HepG2 (cell line): ENCODE results near the gene FNDC3A.

ENCODE experiments used
- ARHGAP35 ChIP-seq: sonication (generic); formaldehyde crosslinking; IDR thresholded peaks from 2 replicates; pipeline ENCODE4 v1.9.0; 2022; ENCODE audit warnings: mild to moderate bottlenecking, inconsistent platforms, moderate library complexity, missing genetic modification reagents, borderline replicate concordance
- ARNT ChIP-seq: fragments of 450-650 bp; IDR thresholded peaks from 2 replicates; pipeline ENCODE4 v1.6.1; 2017
- CEBPG ChIP-seq: IDR thresholded peaks from 2 replicates; pipeline ENCODE4 v1.6.1; 2016
- GATAD1 ChIP-seq: IDR thresholded peaks from 2 replicates; pipeline ENCODE4 v1.6.1; 2016; ENCODE audit warnings: missing genetic modification reagents, missing compliant biosample characterization
- POLR2A ChIP-seq, 2 experiments: IDR thresholded peaks; 2 replicates each; pipeline ENCODE4 v1.6.1; 2011; ENCODE audit warnings: low read depth in 2 of 2, low read length in 2 of 2, mild to moderate bottlenecking in 1 of 2, moderate library complexity in 1 of 2; ENCODE audit not compliant: insufficient read depth in 1 of 2
- POLR2AphosphoS5 ChIP-seq: IDR thresholded peaks from 2 replicates; pipeline ENCODE4 v1.6.1; 2012; ENCODE audit warnings: low read depth, low read length
- RFX5 ChIP-seq: IDR thresholded peaks from 2 replicates; pipeline ENCODE4 v1.6.1; 2011; ENCODE audit warnings: low read depth, low read length, improper control_type of control experiment
- ZBTB3 ChIP-seq: sonication (generic); formaldehyde crosslinking; IDR thresholded peaks from 2 replicates; pipeline ENCODE4 v1.4.0; 2020; ENCODE audit warnings: low read depth, mild to moderate bottlenecking, moderate library complexity, missing genetic modification reagents, borderline replicate concordance
- TF ChIP-seq, protein P1 (sequence below): sonication (generic); formaldehyde crosslinking; IDR thresholded peaks from 2 replicates; pipeline ENCODE4 v1.4.0; 2020; ENCODE audit warnings: low read depth, mild to moderate bottlenecking, missing genetic modification reagents
- TF ChIP-seq, protein P2 (sequence below): sonication (generic); formaldehyde crosslinking; IDR thresholded peaks from 2 replicates; pipeline ENCODE4 v1.4.0; 2020; ENCODE audit warnings: missing genetic modification reagents, mild to moderate bottlenecking, borderline replicate concordance
- TF ChIP-seq, protein P3 (sequence below): sonication (generic); formaldehyde crosslinking; IDR thresholded peaks from 2 replicates; pipeline ENCODE4 v1.5.0; 2020; ENCODE audit warnings: mild to moderate bottlenecking, missing genetic modification reagents, moderate library complexity

DNA sequence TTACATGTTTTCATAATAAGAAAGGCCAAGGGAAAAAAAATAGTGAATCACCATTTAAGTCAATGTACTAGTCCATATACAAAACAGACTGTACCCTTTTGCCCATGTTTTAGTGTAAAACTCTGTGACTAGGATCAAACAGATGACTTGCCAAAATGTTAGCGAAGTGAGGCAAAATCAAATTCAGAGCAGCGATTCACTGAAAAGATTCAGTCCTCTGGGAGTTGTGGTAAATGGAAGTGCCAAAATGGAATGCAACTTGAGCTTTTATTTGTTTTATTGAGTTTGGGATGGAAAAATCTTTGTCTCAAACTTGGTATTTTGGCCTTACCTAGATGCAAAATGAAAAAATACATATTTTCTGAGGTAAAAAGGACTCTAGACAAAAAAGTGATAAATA, 281.1 kb downstream of the FNDC3A start:
- no peak for TF ChIP-seq CEBPG (CRISPR knock-in tag)
- TF ChIP-seq, protein P1, sequence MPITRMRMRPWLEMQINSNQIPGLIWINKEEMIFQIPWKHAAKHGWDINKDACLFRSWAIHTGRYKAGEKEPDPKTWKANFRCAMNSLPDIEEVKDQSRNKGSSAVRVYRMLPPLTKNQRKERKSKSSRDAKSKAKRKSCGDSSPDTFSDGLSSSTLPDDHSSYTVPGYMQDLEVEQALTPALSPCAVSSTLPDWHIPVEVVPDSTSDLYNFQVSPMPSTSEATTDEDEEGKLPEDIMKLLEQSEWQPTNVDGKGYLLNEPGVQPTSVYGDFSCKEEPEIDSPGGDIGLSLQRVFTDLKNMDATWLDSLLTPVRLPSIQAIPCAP: no peak
- TF ChIP-seq ZBTB3 (CRISPR knock-in tag): no peak
- TF ChIP-seq ARHGAP35: no peak
- TF ChIP-seq, protein P2, sequence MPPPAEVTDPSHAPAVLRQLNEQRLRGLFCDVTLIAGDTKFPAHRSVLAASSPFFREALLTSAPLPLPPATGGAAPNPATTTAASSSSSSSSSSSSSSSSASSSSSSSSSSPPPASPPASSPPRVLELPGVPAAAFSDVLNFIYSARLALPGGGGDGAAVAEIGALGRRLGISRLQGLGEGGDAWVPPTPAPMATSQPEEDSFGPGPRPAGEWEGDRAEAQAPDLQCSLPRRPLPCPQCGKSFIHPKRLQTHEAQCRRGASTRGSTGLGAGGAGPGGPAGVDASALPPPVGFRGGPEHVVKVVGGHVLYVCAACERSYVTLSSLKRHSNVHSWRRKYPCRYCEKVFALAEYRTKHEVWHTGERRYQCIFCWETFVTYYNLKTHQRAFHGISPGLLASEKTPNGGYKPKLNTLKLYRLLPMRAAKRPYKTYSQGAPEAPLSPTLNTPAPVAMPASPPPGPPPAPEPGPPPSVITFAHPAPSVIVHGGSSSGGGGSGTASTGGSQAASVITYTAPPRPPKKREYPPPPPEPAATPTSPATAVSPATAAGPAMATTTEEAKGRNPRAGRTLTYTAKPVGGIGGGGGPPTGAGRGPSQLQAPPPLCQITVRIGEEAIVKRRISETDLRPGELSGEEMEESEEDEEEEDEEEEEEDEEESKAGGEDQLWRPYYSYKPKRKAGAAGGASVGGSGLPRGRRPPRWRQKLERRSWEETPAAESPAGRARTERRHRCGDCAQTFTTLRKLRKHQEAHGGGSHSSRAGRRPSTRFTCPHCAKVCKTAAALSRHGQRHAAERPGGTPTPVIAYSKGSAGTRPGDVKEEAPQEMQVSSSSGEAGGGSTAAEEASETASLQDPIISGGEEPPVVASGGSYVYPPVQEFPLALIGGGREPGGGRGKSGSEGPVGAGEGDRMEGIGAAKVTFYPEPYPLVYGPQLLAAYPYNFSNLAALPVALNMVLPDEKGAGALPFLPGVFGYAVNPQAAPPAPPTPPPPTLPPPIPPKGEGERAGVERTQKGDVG (CRISPR knock-in tag): no peak
- no peak for TF ChIP-seq POLR2AphosphoS5
- no peak for TF ChIP-seq RFX5
- no peak for TF ChIP-seq ARNT
- no peak for TF ChIP-seq GATAD1 (CRISPR knock-in tag)
- TF ChIP-seq, protein P3, sequence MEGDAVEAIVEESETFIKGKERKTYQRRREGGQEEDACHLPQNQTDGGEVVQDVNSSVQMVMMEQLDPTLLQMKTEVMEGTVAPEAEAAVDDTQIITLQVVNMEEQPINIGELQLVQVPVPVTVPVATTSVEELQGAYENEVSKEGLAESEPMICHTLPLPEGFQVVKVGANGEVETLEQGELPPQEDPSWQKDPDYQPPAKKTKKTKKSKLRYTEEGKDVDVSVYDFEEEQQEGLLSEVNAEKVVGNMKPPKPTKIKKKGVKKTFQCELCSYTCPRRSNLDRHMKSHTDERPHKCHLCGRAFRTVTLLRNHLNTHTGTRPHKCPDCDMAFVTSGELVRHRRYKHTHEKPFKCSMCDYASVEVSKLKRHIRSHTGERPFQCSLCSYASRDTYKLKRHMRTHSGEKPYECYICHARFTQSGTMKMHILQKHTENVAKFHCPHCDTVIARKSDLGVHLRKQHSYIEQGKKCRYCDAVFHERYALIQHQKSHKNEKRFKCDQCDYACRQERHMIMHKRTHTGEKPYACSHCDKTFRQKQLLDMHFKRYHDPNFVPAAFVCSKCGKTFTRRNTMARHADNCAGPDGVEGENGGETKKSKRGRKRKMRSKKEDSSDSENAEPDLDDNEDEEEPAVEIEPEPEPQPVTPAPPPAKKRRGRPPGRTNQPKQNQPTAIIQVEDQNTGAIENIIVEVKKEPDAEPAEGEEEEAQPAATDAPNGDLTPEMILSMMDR: no peak
- TF ChIP-seq POLR2A (IDR thresholded peaks at IDR 0.05; ENCODE audit: insufficient read depth in 1 of 2, low read depth in 2 of 2, low read length in 2 of 2): no peak
